HG03196 (cell line): ENCODE results near the gene GLT1D1.

Source experiments
- ATAC-seq: cut with Tn5 transposase; IDR thresholded peaks from one replicate; pipeline ENCODE4 v1.9.1; 2021; ENCODE audit not compliant: unreplicated experiment

The GLT1D1 gene

DNA sequence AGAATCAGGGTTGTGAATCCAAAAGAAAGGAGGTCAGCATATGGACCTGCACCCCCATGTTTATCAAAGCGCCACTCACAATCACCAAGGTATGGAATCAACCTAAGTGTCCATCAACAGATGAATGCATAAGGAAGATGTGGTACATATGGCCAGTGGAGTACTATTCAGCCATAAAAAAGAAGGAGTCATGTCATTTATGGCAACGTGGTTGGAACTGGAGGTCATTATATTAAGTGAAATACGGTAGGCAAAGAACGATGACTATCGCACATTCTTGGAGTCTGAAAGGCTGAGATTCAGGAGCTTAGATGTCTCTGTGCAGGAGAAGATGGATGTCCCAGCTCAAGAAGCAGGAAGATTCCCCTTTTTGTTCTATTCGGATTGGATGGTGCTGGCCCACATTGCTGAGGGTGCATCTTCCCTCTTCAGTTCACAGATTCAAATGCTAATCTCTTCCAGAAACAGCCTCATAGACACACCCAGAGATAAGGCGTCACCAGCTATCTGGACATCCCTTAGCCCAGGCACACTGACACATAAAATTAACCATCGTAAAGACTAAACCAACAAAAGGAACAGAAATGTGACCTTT is 108.1 kb downstream of the GLT1D1 start:
- no peak for ATAC-seq

- ATAC-seq = no peak
These were observed 108.7 kb downstream of the GLT1D1 start for GRCh38 chr12:128961957-128962356.

GRCh38 chr12:128966203-128966810 is 113.0 kb downstream of the GLT1D1 start:
- no peak for ATAC-seq

GRCh38 chr12:128968668-128969067 is 115.4 kb downstream of the GLT1D1 start:
- no peak for ATAC-seq

DNA sequence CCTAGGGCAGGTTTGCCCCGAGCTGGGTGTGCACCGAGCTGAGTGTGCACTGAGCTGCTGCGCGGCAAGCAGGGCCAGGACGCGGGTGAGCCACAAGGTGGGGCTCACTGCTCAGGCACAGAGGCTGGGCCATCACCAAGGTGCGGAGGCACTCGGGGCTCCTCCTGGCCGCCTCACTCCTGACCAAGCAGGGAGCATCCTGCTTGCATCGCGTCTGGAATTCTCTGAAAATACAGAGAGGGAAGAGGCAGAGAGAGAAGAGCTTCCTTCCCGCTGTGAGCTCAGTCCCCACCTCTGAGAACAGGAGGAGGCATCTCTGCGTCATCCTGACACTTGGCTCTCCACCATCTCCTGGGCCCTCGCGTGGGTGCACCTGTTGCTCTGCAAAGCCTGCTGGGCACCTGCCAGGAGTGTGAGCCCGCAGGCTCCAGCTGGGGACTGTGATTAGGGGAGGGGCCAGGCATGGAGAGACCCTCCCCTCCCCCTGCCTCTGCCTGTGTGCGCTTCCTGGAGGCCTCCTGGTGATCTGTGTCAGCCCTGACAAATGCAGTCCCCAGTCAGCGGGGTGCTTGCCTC is 116.3 kb downstream of the GLT1D1 start:
- peak; percentile 86 for ATAC-seq

DNA sequence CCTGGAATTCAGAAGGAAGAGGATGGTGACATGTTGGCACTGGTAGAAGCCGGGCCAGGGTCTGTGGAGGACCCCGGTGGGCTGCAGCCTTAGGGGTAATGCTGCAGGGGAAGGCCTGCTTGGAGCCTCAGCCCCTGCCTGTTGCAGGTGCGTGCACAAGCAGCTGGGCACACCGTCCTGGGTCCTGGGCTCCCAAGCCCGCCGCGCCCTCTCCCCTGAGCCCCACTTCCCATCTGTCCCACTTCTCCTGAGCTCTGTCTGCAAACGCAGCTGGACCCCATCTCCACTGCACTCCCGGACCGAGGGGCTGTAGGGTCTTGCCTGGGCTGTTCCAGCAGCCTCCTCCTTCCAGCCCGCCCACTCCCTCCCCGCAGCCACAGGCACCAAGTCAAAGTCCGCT is 116.8 kb downstream of the GLT1D1 start:
- ATAC-seq = no peak

- no peak for ATAC-seq
These were observed 117.7 kb downstream of the GLT1D1 start for GRCh38 chr12:128970941-128971340.

DNA sequence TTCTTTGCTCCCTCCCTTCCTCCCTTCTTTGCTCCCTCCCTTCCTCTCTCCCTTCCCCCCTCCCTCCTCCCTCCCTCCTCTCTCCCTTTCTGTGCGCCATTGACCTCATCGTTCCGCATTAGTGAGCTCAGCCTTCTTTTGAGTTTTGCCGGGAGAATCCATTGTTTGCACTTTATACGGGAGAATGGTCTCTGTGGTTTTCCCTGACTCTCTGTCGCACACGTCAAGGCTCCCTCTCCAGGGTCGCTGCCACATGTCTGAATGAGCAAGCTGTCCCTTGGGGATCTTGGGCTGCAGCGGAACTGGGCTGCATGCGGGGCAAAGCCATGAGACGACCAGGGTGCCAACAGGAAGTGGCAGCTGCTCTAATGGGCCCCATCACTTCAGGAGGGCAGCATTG is 118.5 kb downstream of the GLT1D1 start:
- ATAC-seq = no peak

- ATAC-seq = no peak
These were observed 120.8 kb downstream of the GLT1D1 start for GRCh38 chr12:128973883-128974681.

DNA sequence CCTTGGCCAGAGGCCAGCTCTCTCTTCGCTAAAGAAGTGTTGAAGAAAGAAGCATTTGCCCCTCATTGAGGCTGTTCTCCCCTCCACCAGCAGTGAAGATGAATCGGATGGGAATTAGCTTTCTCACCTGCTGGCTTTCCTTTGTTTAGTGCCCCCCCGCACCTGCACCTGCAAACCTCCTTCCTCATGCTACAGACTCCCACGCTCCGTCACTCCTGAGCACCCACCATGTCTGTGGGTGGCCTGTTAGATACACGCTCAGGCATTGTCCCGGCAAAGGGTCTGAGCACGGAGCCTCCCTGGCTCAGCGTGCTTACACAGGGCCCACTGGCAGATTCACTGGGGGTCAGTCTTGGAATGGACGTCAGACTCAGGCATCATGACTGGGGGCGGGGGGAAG is 121.6 kb downstream of the GLT1D1 start:
- no peak for ATAC-seq

DNA sequence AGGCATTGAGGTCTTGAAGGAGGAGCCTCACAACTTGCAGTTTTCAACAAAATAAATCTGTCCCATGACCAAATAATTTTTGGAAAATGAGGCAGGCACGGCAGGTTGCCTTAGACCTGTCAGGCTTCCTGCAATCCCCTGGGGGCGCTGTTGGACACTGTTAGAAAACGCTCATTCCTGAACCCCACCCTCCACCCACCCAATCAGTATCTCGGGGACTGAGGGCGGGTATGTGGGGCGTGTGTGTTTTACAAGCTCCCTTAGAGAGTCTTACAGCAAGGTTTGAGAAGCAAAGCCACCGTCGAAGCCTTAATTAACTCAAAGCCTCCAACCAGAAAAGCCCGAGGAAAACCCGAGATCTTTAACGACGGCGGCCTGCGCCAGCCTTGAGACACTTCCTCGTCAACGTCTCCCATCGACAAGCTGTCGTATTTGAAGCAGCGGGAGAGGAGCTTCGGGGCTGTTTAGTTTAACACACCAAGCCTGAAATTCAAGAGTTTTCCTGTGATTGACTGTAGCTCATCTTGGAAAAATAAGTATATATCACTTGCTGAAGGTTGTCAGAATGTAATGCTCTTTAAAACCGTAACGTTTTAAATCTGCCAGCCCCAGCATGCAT is 123.0 kb downstream of the GLT1D1 start:
- ATAC-seq = no peak

GRCh38 chr12:128977441-128977840 is 124.2 kb downstream of the GLT1D1 start:
- no peak for ATAC-seq

DNA sequence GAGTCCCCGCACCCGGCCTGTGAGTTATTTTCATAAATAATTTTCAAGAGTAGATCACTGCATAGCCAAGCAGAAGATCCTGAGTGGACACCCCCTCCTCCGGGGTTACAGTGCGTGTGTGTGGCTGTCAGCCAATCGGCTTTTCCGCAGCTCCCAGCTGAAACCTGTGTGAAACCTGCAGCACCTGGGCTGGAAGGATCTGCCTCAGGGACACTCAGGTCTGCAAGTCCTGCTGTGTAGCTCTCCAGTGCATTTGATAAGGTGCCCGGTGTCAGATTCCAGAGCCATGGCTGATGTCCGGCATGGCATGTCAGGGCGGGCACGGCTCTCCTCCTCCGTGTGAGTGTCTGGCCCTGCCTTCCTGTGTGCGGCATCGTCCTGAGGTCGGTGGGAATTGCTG is 124.8 kb downstream of the GLT1D1 start:
- no peak for ATAC-seq

DNA sequence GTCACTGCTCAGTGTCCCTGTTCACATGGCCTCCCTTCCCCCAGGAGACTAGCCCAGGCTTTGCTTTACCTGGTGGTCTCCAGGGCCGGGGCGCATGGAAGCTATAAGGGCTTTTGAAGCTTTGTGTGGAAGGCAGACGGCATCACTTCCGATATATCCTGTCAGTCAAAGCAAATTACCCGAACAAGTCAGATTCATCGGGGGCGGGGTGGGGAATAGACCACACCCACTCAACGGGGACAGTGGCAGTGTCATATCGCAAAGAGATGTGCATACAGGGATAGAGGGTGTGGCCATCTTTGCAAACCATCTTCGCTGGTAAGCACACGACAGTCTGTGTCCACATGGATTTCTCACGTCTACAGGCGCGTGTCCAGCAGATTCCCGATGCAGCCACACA is 127.3 kb downstream of the GLT1D1 start:
- no peak for ATAC-seq

GRCh38 chr12:128981971-128982533 is 128.8 kb downstream of the GLT1D1 start:
- ATAC-seq = no peak

- no peak for ATAC-seq
These were observed 129.7 kb downstream of the GLT1D1 start for GRCh38 chr12:128982933-128983332.

GRCh38 chr12:128983371-128983770 is 130.1 kb downstream of the GLT1D1 start:
- ATAC-seq = no peak

DNA sequence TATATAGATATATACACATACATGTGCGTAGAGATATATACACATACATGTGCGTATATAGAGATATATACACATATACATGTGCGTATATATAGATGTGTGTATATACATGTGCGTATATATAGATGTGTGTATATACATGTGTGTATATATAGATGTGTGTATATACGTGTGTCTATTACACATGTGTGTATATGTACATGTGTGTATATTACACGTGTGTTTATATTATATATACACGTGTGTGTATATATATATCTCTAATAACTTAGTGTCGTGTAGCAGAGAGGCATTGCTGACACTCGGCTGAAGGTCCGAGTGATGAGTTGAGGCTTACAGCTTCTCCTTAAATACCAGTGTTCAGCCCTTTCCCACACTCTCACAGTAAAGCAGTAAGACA is 133.7 kb downstream of the GLT1D1 start:
- ATAC-seq = no peak

DNA sequence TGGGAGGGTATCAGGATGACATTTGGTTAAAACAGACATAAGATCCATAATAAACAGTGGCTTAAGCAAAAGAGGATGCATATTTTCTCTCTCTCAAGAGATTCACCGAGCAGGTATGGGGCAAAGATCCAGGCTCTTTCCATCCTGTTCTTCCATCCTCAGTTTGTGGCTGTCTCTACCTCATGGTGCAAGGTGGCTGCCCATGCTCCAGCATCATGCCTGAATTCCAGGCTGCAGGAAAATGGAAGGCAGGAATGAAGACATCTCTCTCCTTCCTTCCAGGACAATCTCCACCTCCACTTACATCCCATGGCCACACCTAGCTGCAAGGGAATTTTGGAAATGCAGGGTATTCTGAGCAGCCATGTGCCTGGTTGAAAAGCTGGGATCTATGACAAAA is 136.0 kb downstream of the GLT1D1 start:
- ATAC-seq = no peak

DNA sequence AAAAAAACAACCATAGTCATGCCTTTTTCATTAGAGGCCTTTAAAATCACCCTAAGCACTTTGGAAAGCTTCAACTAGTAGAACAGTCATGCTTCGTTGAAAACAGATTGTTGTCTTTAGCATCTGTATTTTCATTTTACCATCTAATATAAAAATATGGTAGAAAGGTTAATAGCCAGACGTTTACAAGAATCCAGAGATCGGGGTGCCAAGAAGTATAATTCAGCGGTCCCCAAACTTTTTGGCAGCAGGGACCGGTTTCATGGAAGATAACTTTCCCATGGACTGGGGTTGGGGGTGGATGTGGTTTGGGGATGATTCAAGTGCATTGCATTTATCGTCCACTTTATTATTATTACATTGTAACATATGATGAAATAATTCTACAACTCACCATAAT is 138.4 kb downstream of the GLT1D1 start:
- ATAC-seq = no peak

- no peak for ATAC-seq
These were observed 138.8 kb downstream of the GLT1D1 start for GRCh38 chr12:128992116-128992515.
